ENCODE results near the gene VPS33A.

The VPS33A gene

DNA sequence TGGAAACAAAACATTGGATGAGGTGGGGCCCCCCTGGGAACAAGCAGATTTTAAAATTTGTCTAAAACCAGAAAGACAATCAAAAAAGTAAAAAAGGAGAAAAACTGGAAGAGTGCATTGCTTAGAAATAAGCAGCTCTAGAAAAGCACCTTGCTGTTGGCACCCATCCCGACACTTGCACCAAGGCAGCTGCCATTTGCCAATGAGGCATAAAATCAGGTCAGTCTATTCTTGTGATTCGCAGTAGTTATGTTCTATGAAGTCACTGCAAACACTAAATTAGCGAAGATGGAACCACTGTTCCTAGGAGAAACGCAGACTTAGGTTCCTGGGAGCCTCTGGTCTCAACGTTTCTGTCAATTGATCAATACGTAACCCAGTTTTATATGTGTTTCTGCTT, 16.2 kb downstream of the VPS33A start:
- DNase-seq, result no peak

DNA sequence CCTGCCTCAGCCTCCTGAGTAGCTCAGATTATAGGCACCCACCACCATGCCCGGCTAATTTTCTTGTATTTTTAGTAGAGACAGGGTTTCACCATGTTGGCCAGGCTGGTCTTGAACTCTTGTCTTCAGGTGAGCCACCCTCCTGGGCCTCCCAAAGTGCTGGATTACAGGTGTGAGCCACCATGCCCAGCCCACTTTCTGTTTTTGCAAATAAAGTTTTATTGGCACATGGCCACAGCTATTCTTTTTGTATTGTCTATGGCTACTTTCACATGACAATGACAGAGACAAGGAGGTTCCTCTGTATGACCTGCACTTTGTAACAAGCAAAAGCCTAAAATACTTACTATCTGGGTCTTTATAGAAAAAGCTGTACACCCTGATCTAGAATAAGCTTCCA, 20.7 kb downstream of the VPS33A start:
- DNase-seq, result no peak

DNA sequence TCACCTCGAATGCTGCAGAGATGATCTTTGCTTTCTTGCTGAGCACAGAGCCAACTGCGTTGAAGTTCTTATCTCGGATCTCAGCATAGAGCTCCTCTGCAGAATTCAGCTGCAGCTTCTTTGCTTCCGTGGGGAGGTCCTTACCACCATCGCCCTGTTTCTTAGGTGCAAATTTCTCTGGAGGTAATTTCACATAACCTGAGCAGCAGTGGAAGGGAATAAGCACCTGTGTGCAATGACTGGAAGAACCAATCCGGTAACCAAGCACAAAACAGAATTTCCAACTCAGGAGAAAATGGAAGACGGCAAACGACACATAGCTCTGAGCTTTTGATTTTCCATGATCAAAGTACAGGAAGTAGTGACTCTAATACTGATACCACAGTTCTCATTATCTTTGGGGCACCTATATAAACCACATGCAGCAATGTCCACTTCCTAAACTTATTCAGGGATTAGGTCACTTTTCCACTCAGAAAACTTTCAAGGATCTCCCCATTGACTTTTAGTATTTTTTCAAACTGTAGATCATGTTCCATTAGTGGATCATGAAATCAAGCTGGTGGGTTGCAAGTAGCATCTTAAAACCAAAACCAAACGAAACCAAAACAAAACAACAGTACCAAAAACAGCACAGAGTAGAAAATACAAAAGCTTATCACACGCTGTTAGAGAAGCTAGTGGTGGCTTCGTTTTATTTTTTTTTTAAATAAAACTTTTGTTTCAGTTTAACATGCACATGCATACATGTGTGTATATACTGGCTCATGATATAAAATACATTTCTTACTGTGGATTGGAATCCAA, 21.5 kb downstream of the VPS33A start:
- DNase-seq, result no peak

DNA sequence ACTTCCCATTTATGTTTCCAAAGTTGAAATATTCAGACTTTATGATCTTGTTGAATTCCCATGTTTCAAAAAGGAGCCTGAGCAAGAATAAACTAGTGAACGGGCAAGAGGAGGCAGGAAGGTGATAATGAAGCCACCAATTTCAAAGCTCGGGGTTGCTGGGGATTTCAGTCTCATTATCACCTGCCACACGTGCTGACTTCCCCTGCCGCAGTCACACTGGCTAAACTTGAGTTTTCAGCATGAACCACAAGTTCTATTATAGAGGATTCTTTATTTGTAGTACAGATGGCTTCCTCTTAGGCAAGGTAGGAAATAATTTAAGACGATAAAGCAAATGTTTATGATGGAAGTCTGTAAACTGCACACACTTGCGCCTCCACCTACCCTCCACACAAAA, 22.3 kb downstream of the VPS33A start:
- no peak for DNase-seq

DNA sequence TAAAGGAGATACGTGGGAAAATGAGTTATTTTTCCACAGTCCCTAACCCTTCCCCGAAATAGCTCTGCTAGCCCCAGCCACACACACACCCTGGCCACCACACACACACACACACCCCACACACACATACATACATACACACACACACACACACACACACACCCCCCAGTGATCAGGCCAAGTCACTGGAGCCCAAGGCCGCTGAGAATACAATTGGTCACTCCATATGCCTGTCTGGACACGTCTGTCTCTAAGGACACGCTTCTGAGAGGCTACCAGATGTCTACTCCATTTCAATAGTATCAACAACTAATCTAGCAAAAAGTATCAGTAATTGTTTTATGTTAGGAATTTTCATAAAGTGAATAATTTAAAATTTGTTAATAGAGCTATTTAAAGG, 27.4 kb downstream of the VPS33A start:
- no peak for DNase-seq

DNA sequence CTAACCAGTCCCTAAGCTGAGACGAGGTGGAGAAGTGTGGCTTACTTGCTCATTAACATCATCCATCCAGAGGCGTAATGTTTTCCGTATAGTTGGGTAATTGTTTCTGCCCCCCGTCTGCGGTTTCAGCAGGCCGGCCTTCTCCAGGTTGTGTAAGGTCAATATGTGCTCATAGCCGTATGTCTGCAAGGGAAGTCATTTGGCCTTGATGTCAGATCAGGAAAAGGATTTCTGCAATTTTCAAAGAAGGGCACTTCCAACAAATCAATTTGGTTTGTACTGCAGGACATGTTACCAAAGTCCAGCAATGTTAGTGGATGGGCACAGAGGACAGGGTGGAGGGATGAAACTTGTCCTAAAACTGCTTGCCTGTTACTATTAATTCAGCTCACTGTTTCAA, 30.6 kb downstream of the VPS33A start:
- DNase-seq, result no peak

DNA sequence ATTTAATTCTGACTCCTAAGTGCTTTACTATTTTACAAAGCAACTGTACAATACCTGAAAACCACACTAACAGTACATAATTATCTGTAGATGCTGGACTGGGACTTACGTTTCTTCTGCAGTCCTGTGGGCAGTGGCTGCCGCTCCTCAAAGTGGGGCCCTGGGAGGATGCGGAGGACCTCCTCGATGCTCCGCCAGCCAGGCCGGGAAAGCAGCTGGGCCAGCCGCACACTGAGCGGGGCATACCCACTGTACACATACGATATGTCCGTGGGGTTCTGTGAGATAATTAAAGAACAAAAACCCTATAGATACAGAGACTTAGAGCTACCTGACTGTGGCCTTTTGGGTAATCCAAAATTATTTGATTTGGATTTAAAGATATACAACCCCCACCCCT, 33.6 kb downstream of the VPS33A start:
- DNase-seq, result no peak

DNA sequence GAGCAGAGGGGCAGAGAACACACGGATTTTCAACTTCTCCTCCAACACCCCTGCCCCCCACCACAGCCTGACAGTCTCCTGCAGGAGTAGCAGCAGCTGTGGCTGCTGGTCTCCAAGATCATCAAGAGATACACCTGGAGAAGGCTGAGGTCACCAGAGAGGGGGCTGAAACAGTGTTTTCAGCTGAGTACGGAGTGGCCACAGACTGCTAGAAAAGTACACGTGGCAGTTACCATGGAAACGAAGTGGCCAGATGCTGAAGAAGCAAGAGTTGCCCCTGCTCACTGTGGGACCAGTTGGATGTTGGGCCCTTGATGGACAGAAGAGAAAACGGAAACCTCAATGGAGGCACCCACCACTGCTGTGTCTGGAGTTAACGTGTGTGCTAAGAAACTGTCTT, 35.5 kb downstream of the VPS33A start:
- no peak for DNase-seq

DNA sequence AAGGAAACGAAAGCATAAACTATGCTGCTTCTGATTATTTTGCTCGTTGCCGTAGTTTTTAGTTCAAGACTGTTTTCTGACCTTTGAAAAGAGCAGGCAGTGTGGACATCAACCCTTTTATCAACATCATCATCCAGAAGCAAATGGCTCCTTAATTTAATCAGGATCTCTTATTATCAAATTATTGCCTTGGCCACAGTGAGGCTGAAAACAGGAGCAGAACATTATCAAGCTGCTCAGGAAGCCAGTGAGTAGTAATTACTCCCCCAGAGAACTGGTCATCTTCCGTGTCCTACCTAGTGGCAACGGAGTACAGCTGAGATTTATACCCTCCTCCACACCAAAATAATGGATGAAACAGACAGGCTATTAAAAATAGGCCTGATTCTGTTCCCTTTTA, 38.2 kb downstream of the VPS33A start:
- no peak for DNase-seq

DNA sequence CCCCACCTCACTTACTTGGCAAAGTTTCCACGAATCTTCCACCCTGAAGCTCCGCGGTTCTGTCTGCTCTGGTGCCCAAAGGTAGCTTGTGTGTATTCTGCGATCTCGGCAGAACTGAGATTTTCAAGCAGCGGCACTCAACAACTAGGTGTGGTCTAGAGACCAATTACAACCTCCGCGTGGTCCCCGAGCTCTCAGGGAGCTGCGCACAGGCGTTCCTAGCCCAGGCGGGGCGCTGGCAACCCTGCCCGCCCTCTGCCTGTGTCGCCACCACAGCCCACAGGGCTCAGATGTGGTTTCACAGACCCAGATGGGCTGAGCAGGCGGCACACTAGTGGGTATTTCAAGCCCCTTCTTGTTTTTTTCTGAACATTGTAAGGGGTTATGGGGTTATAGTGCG, 39.0 kb downstream of the VPS33A start:
- DNase-seq, result no peak

DNA sequence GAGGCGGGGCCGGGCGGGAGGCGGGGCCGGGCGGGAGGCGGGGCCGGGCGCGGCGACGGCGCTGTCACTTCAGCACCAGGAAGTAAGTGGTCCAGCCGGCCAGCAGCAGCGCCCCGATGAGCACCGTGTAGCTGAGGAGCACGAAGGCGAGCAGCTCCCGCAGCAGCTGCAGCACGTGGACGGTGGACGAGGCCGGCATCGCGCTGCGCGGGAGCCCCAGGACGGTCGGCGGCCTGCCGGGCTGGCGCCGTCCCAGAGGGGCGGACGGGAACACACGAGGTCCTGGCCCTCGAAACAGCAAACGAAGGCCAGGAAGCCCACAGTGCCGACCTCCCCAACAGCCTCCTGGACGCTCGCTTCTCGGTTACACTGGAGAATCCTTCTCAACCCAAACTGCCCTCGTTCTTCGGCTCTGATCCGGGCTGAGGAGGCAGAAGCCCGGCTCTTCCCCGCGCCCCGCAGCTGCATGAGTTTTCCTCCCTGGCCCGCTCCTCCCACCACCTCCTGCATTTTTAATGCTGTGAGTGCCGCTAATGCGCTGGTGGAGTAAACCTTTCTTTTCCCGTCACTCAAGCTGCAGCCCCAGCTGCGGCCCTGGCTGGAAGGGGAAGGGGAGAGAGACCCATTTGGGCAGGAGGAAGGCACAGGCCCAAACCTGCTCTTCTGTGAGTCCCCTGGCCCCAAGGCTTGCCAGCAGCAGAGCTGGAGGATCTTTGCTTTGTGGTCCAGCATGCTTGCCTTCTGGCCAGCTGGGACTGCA, 39.7 kb downstream of the VPS33A start:
- no peak for DNase-seq

DNA sequence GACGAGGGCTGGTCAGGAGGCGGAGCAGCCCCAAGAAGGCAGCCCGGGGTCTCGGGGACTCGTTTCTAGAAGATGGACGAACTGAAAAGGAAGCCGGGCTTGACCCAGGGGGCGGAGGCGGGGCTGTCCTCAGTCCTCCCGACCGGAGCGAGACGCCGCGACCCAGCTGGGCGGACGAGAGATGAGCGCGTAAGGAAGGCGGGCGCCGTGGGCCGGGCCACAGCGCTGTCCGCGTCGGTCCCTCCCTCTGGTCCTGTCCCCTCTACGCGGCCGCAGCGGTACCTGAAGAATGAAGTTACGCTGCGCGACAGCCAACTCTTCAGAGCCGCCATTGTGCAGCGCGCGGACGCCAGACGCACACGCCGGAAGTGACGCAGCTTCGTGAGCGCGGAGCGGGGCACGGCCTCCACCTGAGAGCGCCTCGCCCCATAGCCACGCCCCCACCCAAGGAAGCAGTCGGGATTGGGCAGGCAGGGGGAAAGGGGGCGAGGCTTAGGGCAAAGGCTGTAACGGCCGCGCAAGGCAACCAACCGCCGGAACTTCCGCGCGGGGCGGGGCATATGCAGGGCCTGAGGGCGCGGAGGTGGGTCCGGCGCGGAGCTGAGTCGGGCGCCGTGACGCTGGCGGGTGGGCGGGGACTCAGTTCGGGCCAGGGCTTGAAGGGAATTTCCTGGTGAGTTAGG, 40.5 kb downstream of the VPS33A start, which contains the start of gene DIABLO:
Gene DIABLO (minus strand): TSS at position 370 of the 683 bp plus-strand sequence. CDS start 38 bp downstream, at position 332.
- peak; percentile 99 to 100 (median 99) for DNase-seq

DNA sequence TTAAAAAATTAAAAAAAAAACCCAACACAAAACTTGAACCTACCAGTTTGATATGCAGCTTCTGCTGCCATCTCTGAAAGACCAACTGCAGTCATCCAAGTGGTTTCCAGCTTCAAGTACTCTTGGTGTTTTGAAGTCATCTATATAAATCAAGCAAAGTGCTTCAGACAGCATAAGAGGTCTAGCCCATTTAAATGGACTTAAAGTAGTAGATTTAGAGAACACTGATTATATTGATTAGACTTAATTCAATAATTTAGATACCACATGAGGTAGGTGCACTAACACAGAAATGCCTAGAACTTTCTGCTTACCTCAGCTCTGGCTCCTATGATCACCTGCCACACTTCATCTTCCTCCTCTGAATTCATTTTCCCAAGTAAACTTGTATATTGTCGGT, 49.8 kb downstream of the VPS33A start:
- no peak for DNase-seq

DNA sequence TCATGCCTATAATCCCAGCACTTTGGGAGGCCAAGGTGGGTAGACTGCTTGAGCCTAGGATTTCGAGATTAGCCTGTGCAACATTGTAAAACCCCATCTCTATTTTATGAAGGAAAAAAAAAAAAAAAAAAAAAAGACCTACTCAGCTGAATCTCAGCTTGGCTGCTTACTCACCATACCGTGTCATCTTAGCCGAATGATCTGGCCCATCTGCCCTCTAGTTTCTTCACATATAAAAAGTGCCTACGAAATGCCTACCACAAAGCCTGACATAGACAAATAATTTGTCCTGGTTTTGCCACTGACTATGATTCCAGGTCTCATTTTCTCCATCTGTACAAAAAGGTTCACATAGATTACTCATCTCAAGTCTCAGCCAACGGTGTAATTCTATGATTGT, 50.5 kb downstream of the VPS33A start:
- no peak for DNase-seq

DNA sequence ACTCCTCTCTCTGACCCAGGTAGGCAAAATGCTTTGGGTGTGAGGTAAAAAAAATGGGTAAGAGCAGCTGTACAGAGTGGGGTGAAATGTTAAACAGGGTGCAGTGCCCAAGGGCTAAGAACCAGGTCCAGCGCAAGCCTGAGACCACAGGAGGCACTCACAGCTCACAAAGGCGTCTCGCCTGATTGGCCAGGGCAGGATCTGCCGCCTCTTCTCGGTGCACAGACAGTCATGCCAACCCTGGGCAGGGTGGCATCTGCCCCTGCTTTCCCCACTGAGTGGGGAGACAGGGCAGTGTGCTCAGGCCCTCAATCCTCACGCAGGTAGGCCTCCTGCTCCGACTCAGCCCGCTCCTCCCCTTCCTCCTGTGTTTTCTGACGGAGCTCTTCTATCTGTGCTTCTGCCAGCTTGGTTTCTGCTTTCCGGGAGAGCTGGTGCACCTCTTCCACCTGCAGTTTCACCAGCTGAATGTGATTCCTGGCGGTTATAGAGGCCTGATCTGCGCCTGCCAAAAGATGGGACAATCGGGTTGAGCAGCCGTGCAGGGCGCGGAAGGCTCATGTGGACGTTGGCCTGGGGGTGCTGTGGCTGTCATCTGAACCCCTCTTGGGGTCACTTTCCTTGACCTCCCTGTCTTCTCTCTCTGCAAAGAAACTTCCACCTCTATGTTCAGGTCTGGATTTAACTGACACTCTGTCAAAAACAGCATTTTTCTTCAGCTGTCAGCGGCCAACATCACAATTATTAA, 58.0 kb downstream of the VPS33A start:
- no peak for DNase-seq

DNA sequence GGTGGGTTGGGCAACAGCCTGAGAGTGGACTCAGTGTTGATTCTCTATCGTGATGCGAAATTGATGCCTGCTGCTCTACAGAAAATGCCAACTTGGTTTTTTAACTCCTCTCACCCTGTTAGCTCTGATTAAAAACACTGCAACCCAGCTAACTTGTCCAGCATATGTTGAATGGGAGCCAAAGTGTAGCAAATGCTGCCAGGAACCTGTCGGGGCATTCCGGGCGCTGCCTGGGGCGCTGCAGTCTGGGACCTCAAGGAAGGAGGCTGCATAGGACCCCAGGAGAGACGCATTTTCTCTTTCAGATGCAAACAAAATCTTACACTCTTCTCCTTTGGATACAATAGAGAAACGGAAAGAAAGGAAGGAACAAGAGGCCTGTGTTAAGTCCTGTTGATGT, 58.9 kb downstream of the VPS33A start:
- DNase-seq, result no peak

DNA sequence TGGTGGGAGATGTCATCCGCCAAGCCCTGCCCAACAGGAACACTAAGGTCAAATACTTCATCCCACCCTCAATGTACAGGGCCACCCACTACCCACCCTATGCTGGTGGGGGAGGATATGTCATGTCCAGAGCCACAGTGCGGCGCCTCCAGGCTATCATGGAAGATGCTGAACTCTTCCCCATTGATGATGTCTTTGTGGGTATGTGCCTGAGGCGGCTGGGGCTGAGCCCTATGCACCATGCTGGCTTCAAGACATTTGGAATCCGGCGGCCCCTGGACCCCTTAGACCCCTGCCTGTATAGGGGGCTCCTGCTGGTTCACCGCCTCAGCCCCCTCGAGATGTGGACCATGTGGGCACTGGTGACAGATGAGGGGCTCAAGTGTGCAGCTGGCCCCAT, 59.3 kb downstream of the VPS33A start:
- DNase-seq, result no peak

DNA sequence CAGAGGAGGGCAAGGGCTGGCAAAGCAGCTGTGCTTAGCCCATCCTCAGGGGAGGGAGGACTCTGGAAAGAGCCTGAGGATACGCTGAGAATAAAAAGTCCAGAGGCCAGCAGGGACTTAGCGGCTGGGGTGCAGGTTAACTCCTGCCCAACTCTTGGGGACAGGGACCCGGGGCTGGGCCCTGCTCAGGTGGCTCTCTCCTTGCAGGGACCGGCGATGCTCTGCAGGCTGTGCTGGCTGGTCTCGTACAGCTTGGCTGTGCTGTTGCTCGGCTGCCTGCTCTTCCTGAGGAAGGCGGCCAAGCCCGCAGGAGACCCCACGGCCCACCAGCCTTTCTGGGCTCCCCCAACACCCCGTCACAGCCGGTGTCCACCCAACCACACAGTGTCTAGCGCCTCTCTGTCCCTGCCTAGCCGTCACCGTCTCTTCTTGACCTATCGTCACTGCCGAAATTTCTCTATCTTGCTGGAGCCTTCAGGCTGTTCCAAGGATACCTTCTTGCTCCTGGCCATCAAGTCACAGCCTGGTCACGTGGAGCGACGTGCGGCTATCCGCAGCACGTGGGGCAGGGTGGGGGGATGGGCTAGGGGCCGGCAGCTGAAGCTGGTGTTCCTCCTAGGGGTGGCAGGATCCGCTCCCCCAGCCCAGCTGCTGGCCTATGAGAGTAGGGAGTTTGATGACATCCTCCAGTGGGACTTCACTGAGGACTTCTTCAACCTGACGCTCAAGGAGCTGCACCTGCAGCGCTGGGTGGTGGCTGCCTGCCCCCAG, 60.0 kb downstream of the VPS33A start:
- DNase-seq, result no peak

DNA sequence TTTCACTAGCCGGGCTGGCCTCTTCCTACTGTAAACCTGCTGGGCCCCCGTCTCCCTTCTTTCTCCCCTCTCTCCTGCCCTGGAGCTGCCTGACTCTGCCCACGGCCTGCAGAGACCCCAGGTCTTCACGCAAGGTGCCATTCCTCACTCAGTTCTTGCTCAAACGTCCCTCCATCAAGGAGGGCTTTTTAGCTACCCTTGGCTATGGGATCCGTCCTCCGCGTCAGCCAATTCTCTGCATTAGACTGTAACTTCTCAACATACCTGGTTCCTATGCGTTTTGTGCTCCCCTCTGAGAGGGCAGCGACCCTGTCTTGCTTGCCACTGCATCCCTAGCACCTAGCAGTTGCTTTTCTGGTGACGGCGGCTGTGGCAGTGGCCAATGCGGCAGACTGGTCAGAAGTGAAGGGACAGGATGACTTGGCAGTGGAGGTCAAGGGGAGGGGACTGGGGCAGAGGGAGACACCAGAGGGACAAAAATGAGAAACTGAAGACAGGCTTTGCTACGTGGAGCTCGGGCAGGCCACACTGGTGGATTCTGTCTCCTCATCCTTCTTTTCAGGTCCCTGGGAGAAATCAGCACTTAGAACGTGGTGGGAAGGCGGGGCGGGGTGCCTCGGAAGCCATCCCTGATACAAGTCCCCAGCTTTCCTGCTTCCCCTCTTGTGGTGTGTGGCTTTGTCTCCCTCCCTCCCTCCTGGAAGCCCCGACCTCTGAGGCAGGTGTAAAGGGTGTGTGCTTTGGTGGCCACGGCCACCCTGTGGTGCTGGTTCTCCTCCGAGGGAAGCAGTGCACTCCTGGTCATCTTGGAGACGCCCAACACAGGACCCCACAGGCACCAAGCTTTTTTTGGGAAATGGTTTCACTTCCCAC, 61.0 kb downstream of the VPS33A start:
- no peak for DNase-seq

DNA sequence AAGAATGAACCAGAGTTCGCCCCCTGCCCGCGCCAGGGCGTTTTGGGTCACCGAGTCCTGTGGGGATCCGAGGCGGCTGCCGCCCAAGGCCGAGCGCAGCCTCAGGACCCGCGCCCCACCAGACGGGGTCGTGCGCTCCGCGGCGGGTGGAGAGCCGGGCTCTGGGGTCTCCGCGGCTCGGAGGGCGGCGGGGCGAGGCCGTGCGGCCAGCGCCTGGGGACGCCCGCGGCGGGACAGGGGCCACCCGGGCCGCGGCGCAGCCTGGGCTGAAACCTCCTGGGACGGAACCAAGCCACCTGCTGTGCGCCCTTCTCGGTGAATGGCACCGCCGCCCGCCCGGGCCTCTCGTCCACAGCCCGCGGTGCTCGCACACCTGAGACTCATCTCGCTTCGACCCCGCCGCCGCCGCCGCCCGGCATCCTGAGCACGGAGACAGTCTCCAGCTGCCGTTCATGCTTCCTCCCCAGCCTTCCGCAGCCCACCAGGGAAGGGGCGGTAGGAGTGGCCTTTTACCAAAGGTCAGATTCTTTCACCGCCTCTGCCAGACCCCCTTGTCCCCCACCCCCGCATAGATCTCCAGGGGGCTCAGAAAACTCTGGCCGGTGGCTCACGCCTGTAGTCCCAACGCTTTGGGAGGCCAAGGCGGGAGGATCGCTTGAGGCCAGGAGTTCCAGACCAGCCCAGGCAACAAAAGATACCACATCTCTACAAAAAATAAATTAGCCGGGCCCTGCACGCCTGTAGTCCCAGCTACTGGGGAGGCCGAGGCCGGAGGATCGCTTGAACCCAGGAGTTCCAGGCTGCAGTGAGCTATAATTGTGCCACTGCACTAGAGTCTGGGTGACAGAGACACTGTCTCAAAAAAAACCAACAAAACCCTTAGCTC, 61.9 kb downstream of the VPS33A start:
- DNase-seq, result peak in 1 of 4 experiments; percentile 36

Data from activated naive CD4-positive, alpha-beta T cell (primary cell).